Panc1 (cell line): Measurements from ENCODE around the gene GLI1. TPM values are rescaled to one million over a fixed set of nuclear protein-coding genes. Genes with fewer than 3 reads are reported as not detected.

Experiments
- ATAC-seq: fragments of 200-7000 bp; cut with Tn5 transposase; 2 replicates; pipeline ENCODE4 v1.9.1; 2020; ENCODE audit warnings: mild to moderate bottlenecking, moderate library complexity
- BruUV-seq: library from RNA; stranded (reverse); fragments of 400-500 nt; replicated peaks from 2 replicates; lab custom pipeline; 2021; lab: Mats Ljungman, UMichigan
- CTCF ChIA-PET: fragments of 300-600 bp; sonication (Branson Sonifier 250); formaldehyde crosslinking; loops from one replicate; lab custom pipeline; 2022; ENCODE audit warnings: antibody characterized with exemption; lab: Charles Lee
- POLR2A ChIA-PET: fragments of 300-600 bp; sonication (Branson Sonifier 250); formaldehyde crosslinking; loops from one replicate; lab custom pipeline; 2022; ENCODE audit warnings: antibody characterized with exemption; lab: Charles Lee
- DNase-seq: peaks from one replicate; pipeline ENCODE4 v3.0.0-alpha.2; 2010; ENCODE audit warnings: low read depth, low spot score
- H3K27ac ChIP-seq: 2 replicates; pipeline ENCODE4 v1.5.1; 2011; ENCODE audit warnings: mild to moderate bottlenecking, low read length, inconsistent platforms
- H3K27me3 ChIP-seq: fragments of 200-500 bp; sonication (Bioruptor generic); 2 replicates; pipeline ENCODE4 v1.6.0; 2014; ENCODE audit warnings: low read length, inconsistent platforms; ENCODE audit not compliant: control insufficient read depth, insufficient read depth
- H3K36me3 ChIP-seq: fragments of 200-500 bp; sonication (Bioruptor generic); 2 replicates; pipeline ENCODE4 v1.5.1; 2014; ENCODE audit warnings: inconsistent platforms, mild to moderate bottlenecking, low read length, moderate library complexity; ENCODE audit not compliant: control insufficient read depth, insufficient read depth
- H3K4me1 ChIP-seq: 2 replicates; pipeline ENCODE4 v1.5.1; 2011; ENCODE audit warnings: inconsistent platforms, mild to moderate bottlenecking, low read length, moderate library complexity; ENCODE audit not compliant: control insufficient read depth, insufficient read depth
- H3K4me3 ChIP-seq, 2 experiments: 2 replicates each; pipeline ENCODE4 v1.5.1; 2011 to 2012; ENCODE audit warnings: low read depth in 2 of 2, low read length in 2 of 2, mild to moderate bottlenecking in 2 of 2, inconsistent platforms in 1 of 2, moderate library complexity in 1 of 2
- H3K9me3 ChIP-seq: fragments of 200-500 bp; sonication (Bioruptor generic); 2 replicates; pipeline ENCODE4 v1.5.1; 2014; ENCODE audit warnings: low read depth, mild to moderate bottlenecking, inconsistent platforms, low read length, moderate library complexity; ENCODE audit not compliant: control insufficient read depth, insufficient read depth
- POLR2AphosphoS5 ChIP-seq: IDR thresholded peaks from 2 replicates; pipeline ENCODE4 v1.6.1; 2012; ENCODE audit warnings: mild to moderate bottlenecking, low read depth, low read length, moderate library complexity
- REST ChIP-seq, 2 experiments: IDR thresholded peaks; 2 replicates each; pipeline ENCODE4 v1.6.1; 2011 to 2012; ENCODE audit warnings: low read depth in 2 of 2, control low read depth in 1 of 2, low read length in 1 of 2, mild to moderate bottlenecking in 1 of 2, moderate library complexity in 1 of 2; ENCODE audit not compliant: insufficient read depth in 1 of 2
- SIN3A ChIP-seq: IDR thresholded peaks from 2 replicates; pipeline ENCODE4 v1.6.1; 2012; ENCODE audit warnings: low read depth, mild to moderate bottlenecking, low read length, moderate library complexity, borderline replicate concordance; ENCODE audit not compliant: insufficient read depth
- TCF7L2 ChIP-seq: IDR thresholded peaks from 2 replicates; pipeline ENCODE4 v1.6.1; 2011; ENCODE audit warnings: mild to moderate bottlenecking, low read depth, low read length, inconsistent platforms
- in situ Hi-C: cut with HindIII; loops from 2 replicates; pipeline ENCODE4 v1.10.0; 2016; ENCODE audit warnings: low sequenced_read_pairs, low pct_unique_long_range_greater_than_20kb
- intact Hi-C: fragments of 100-400 bp; cut with micrococcal nuclease; formaldehyde crosslinking; loops from one replicate; pipeline ENCODE4 v1.10.0; 2022; ENCODE audit not compliant: unreplicated experiment
- microRNA-seq: library from miRNA; unstranded; fragments of <30 nt; microRNA quantifications from one replicate; pipeline ENCODE4 v1.1.0, GENCODE V29; 2020; ENCODE audit not compliant: unreplicated experiment
- total RNA-seq: library from RNA; stranded (reverse); gene quantifications from one replicate; pipeline ENCODE4 v1.2.1, GENCODE V29; 2021; ENCODE audit not compliant: unreplicated experiment
- TF ChIP-seq, protein P1 (sequence below): fragments of 450-650 bp; IDR thresholded peaks from 2 replicates; pipeline ENCODE4 v1.5.1; 2017; ENCODE audit warnings: mild to moderate bottlenecking

The GLI1 gene
- total RNA-seq, 1 experiment from 2014 or later, result 6.5 TPM

- CTCF ChIA-PET, result no interaction called here
- peak overlapping the region; percentile 91 for H3K27ac ChIP-seq
- no TSS peak for BruUV-seq
- H3K27me3 ChIP-seq, result no peaks in the 10 kb centered on the region
- intact Hi-C loops (no loop called here), in situ Hi-C loops (no loop called here)
- ATAC-seq, result 0 out of 2 replicates have a peak, but pooled peaks have one; percentile 18
- POLR2A ChIA-PET, result no interaction called here
- peaks cover 41% of the 10 kb centered on the region for H3K4me1 ChIP-seq
- peaks cover 12% of the 10 kb centered on the region; the same call in 1 of the 2 replicates for H3K36me3 ChIP-seq
- H3K4me3 ChIP-seq, result peak overlapping the region; percentile 65 to 86
- no peaks in the 10 kb centered on the region for H3K9me3 ChIP-seq
- peak; percentile 30 for DNase-seq
- TF ChIP-seq REST (IDR thresholded peaks at IDR 0.05; ENCODE audit: insufficient read depth in 1 of 2, low read depth in 2 of 2, low read length in 1 of 2) (no peak), TCF7L2 (no peak), POLR2AphosphoS5 (no peak), SIN3A (no peak)
- TF ChIP-seq, protein P1, sequence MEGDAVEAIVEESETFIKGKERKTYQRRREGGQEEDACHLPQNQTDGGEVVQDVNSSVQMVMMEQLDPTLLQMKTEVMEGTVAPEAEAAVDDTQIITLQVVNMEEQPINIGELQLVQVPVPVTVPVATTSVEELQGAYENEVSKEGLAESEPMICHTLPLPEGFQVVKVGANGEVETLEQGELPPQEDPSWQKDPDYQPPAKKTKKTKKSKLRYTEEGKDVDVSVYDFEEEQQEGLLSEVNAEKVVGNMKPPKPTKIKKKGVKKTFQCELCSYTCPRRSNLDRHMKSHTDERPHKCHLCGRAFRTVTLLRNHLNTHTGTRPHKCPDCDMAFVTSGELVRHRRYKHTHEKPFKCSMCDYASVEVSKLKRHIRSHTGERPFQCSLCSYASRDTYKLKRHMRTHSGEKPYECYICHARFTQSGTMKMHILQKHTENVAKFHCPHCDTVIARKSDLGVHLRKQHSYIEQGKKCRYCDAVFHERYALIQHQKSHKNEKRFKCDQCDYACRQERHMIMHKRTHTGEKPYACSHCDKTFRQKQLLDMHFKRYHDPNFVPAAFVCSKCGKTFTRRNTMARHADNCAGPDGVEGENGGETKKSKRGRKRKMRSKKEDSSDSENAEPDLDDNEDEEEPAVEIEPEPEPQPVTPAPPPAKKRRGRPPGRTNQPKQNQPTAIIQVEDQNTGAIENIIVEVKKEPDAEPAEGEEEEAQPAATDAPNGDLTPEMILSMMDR, result no peak; the same call in 1 of the 2 replicates
Observed at GRCh38 chr12:57521525-57522010, 62.0 kb downstream of the GLI1 start.

Small RNA genes within 50 kb of the gene (microRNA-seq; reads per million reads assigned to microRNA genes)
- gene MIR616 (1.6 reads per million), gene MIR6758 (0.95 reads per million)

Other genes starting within 250 kb of the GLI1 start
- 2.1 TPM for gene NXPH4, start 243.0 kb upstream of the GLI1 start, total RNA-seq
- gene SHMT2, start 230.1 kb upstream of the GLI1 start, total RNA-seq, result 67.1 TPM
- 0.87 TPM for gene STAC3, start 208.6 kb upstream of the GLI1 start, total RNA-seq
- 56.5 TPM for gene R3HDM2, start 28.7 kb upstream of the GLI1 start, total RNA-seq
- gene INHBC, start 25.0 kb upstream of the GLI1 start, total RNA-seq, result not detected
- 0.59 TPM for gene INHBE, start 4.5 kb upstream of the GLI1 start, total RNA-seq
- 0.92 TPM for gene ARHGAP9, start 20.1 kb downstream of the GLI1 start, total RNA-seq
- 291 TPM for gene MARS1, start 28.3 kb downstream of the GLI1 start, total RNA-seq
- 47.2 TPM for gene DDIT3, start 60.7 kb downstream of the GLI1 start, total RNA-seq
- gene MBD6, start 63.0 kb downstream of the GLI1 start, total RNA-seq, result 115 TPM
- 97.6 TPM for gene DCTN2, start 87.4 kb downstream of the GLI1 start, total RNA-seq
- gene KIF5A, start 90.3 kb downstream of the GLI1 start, total RNA-seq, result 3.0 TPM
- gene PIP4K2C, start 131.4 kb downstream of the GLI1 start, total RNA-seq, result 62.6 TPM
- 37.8 TPM for gene DTX3, start 145.0 kb downstream of the GLI1 start, total RNA-seq
- gene ARHGEF25, start 151.7 kb downstream of the GLI1 start, total RNA-seq, result 10.5 TPM
- 48.6 TPM for gene B4GALNT1, start 173.4 kb downstream of the GLI1 start, total RNA-seq
- 186 TPM for gene OS9, start 234.3 kb downstream of the GLI1 start, total RNA-seq